ENCODE measurements around the gene GP5. TPM values are rescaled to one million over a fixed set of nuclear protein-coding genes. Genes with fewer than 3 reads are reported as not detected.

The GP5 gene
- total RNA-seq, 2 donors from 2014 or later = 0.14 TPM; not detected in 1

- no peak overlapping the region for H3K27ac ChIP-seq
- H3K36me3 ChIP-seq = no peaks in the 10 kb centered on the region
- DNase-seq (ENCODE audit: low spot score) (no peak), ATAC-seq (ENCODE audit: insufficient number of reproducible peaks, low FRiP score, low read depth) (no peak)
- H3K27me3 ChIP-seq (replicated peaks; ENCODE audit: insufficient read depth) = no peaks in the 10 kb centered on the region
- H3K9me3 ChIP-seq = no peaks in the 10 kb centered on the region
- H3K4me1 ChIP-seq (ENCODE audit: control insufficient read depth in 1 of 2, low read depth in 2 of 2) = no peaks in the 10 kb centered on the region
- no peak for TF ChIP-seq CTCF (IDR thresholded peaks at IDR 0.05)
- H3K4me3 ChIP-seq = no peak overlapping the region
Observed at GRCh38 chr3:194418671-194419070, 19.6 kb upstream of the GP5 start.

- ATAC-seq (ENCODE audit: insufficient number of reproducible peaks, low FRiP score, low read depth) (no peak), DNase-seq (ENCODE audit: low spot score) (no peak)
- no peaks in the 10 kb centered on the region for H3K4me1 ChIP-seq (ENCODE audit: control insufficient read depth in 1 of 2, low read depth in 2 of 2)
- no peak for TF ChIP-seq CTCF (IDR thresholded peaks at IDR 0.05)
- H3K9me3 ChIP-seq = no peaks in the 10 kb centered on the region
- no peak overlapping the region for H3K4me3 ChIP-seq
- H3K36me3 ChIP-seq = peaks cover 5% of the 10 kb centered on the region
- no peaks in the 10 kb centered on the region for H3K27me3 ChIP-seq (replicated peaks; ENCODE audit: insufficient read depth)
- H3K27ac ChIP-seq = no peak overlapping the region
Observed at GRCh38 chr3:194407423-194407822, 8.4 kb upstream of the GP5 start.

- TF ChIP-seq CTCF (IDR thresholded peaks at IDR 0.05) = no peak
- H3K27me3 ChIP-seq (replicated peaks; ENCODE audit: insufficient read depth) = no peaks in the 10 kb centered on the region
- DNase-seq (ENCODE audit: low spot score) (no peak), ATAC-seq (ENCODE audit: insufficient number of reproducible peaks, low FRiP score, low read depth) (no peak)
- H3K36me3 ChIP-seq = peaks cover 5% of the 10 kb centered on the region
- no peaks in the 10 kb centered on the region for H3K9me3 ChIP-seq
- H3K4me3 ChIP-seq = no peak overlapping the region
- no peaks in the 10 kb centered on the region for H3K4me1 ChIP-seq (ENCODE audit: control insufficient read depth in 1 of 2, low read depth in 2 of 2)
- H3K27ac ChIP-seq = no peak overlapping the region
Observed at GRCh38 chr3:194405766-194406165, 6.7 kb upstream of the GP5 start.

- no peak for ATAC-seq (ENCODE audit: insufficient number of reproducible peaks, low FRiP score, low read depth)
- Histone ChIP-seq H3K4me1 (ENCODE audit: control insufficient read depth in 1 of 2, low read depth in 2 of 2) (no peaks in the 10 kb centered on the region), H3K9me3 (no peaks in the 10 kb centered on the region), H3K36me3 (peaks cover 5% of the 10 kb centered on the region), H3K4me3 (no peak overlapping the region), H3K27me3 (replicated peaks; ENCODE audit: insufficient read depth) (no peaks in the 10 kb centered on the region), H3K27ac (no peak overlapping the region)
- TF ChIP-seq CTCF (IDR thresholded peaks at IDR 0.05) = peak; percentile 56
- DNase-seq (ENCODE audit: low spot score) = no peak
Observed at GRCh38 chr3:194404365-194405140, 5.5 kb upstream of the GP5 start.

GRCh38 chr3:194401868-194402329 lies 2.8 kb upstream of the GP5 start:
- H3K36me3 ChIP-seq = no peaks in the 10 kb centered on the region
- no peak for ATAC-seq (ENCODE audit: insufficient number of reproducible peaks, low FRiP score, low read depth)
- H3K27me3 ChIP-seq (replicated peaks; ENCODE audit: insufficient read depth) = no peaks in the 10 kb centered on the region
- H3K4me1 ChIP-seq (ENCODE audit: control insufficient read depth in 1 of 2, low read depth in 2 of 2) = peaks cover 8 to 12% of the 10 kb centered on the region in 2 donors
- H3K9me3 ChIP-seq = no peaks in the 10 kb centered on the region
- no peak overlapping the region for H3K27ac ChIP-seq
- no peak overlapping the region for H3K4me3 ChIP-seq
- no peak for DNase-seq (ENCODE audit: low spot score)
- TF ChIP-seq CTCF (IDR thresholded peaks at IDR 0.05) = no peak

Measured in thoracic aorta (tissue), 2 donors.